ENCODE data around the gene CLMP. TPM values are rescaled to one million over a fixed set of nuclear protein-coding genes. Genes with fewer than 3 reads are reported as not detected.

The CLMP gene
- total and polyA plus RNA-seq, 2 experiments from 2014 or later: 7.1 to 18.4 TPM

GRCh38 chr11:123125169-123125568 lies 69.9 kb downstream of the CLMP start (continued):
- TF ChIP-seq ZNF462 (CRISPR knock-in tag; IDR thresholded peaks at IDR 0.05): no peak
- TF ChIP-seq NANOG (IDR thresholded peaks at IDR 0.05; ENCODE audit: borderline replicate concordance): no peak
- TF ChIP-seq STAT1 (IDR thresholded peaks at IDR 0.05; ENCODE audit: unreplicated experiment): no peak
- no peak for TF ChIP-seq CTCF (conservative IDR thresholded peaks at IDR 0.05; ENCODE audit: low read depth in 2 of 2)
- TF ChIP-seq EZH2phosphoT487 (IDR thresholded peaks at IDR 0.05; ENCODE audit: unreplicated experiment): no peak
- no peak for TF ChIP-seq JUNB (IDR thresholded peaks at IDR 0.05; ENCODE audit: unreplicated experiment)
- TF ChIP-seq ETS1 (IDR thresholded peaks at IDR 0.05): no peak
